HepG2 (cell line): ENCODE results near the gene MEMO1. TPM values are rescaled to one million over a fixed set of nuclear protein-coding genes. Genes with fewer than 3 reads are reported as not detected.

Experiments used
- ATAC-seq: fragments of 200-7000 bp; cut with Tn5 transposase; 3 replicates; pipeline ENCODE4 v1.9.1; 2020; ENCODE audit warnings: mild to moderate bottlenecking, moderate library complexity
- BruUV-seq: library from RNA; stranded (reverse); fragments of 400-500 nt; replicated peaks from 2 replicates; lab custom pipeline; 2021; lab: Mats Ljungman, UMichigan
- CTCF ChIA-PET: fragments of 300-600 bp; formaldehyde crosslinking; extraction: SDS; loops from one replicate; lab custom pipeline; 2021; ENCODE audit warnings: low total read pairs, inconsistent platforms, low intra/inter-chr PET ratio; lab: Yijun Ruan, JAX
- POLR2A ChIA-PET: fragments of 350-600 bp; sonication (Branson Sonifier 250); formaldehyde crosslinking; loops from one replicate; lab custom pipeline; 2020; ENCODE audit warnings: antibody characterized with exemption, inconsistent platforms; lab: Yijun Ruan, JAX
- DNase-seq: peaks from one replicate; pipeline ENCODE4 v3.0.0-alpha.2; 2015; ENCODE audit warnings: low spot score
- FAIRE-seq: peaks from 3 replicates; lab custom pipeline; 2011; peaks lifted over from hg19 to GRCh38; lab: Jason Lieb, UNC
- H2AFZ ChIP-seq: one replicate; pipeline ENCODE4 v1.6.1; 2011; ENCODE audit warnings: low read length, inconsistent platforms
- H3K27ac ChIP-seq: fragments of 300-600 bp; 3 replicates; pipeline ENCODE4 v1.8.0; 2011; ENCODE audit warnings: mixed run types, mild to moderate bottlenecking, mixed read lengths, low read length, inconsistent platforms; ENCODE audit not compliant: insufficient read depth; ENCODE audit errors: extremely low read length
- H3K27me3 ChIP-seq, 2 experiments: fragments of 200-600 bp in 1 of 2; 2 replicates in 1 of 2; 3 replicates in 1 of 2; pipeline versions ENCODE4 v1.6.0 to v1.8.0; 2011; ENCODE audit warnings: low read length in 2 of 2, mild to moderate bottlenecking in 2 of 2, moderate library complexity in 2 of 2, inconsistent platforms in 1 of 2; ENCODE audit not compliant: insufficient read depth in 2 of 2, control insufficient read depth in 1 of 2
- H3K36me3 ChIP-seq, 2 experiments: fragments of 200-600 bp in 1 of 2; replicated peaks in 1 of 2; 2 replicates in 1 of 2; 3 replicates in 1 of 2; pipeline versions ENCODE4 v1.5.1 to v1.8.0; 2011; ENCODE audit warnings: low read length in 2 of 2, inconsistent platforms in 1 of 2; ENCODE audit not compliant: insufficient read depth in 2 of 2, control insufficient read depth in 1 of 2
- H3K4me1 ChIP-seq: 2 replicates; pipeline ENCODE4 v1.5.1; 2012; ENCODE audit warnings: low read length, inconsistent platforms; ENCODE audit not compliant: insufficient read depth
- H3K4me2 ChIP-seq: 2 replicates; pipeline ENCODE4 v1.6.0; 2011; ENCODE audit warnings: low read depth, low read length, inconsistent platforms
- H3K4me3 ChIP-seq, 3 experiments: fragments of 200-600 bp in 1 of 3; sonication (generic), shearing (Covaris generic) in 1 of 3; replicated peaks in 1 of 3; 2 replicates each; pipeline ENCODE4 v1.5.1; 2011 to 2016; ENCODE audit warnings: low read length in 3 of 3, inconsistent platforms in 2 of 3, low read depth in 2 of 3, mild to moderate bottlenecking in 2 of 3, control low read depth in 1 of 3, mixed read lengths in 1 of 3; ENCODE audit not compliant: insufficient read depth in 1 of 3
- H3K79me2 ChIP-seq: one replicate; pipeline ENCODE4 v1.6.1; 2011; ENCODE audit warnings: low read length, inconsistent platforms; ENCODE audit not compliant: insufficient read depth
- H3K9ac ChIP-seq: 2 replicates; pipeline ENCODE4 v1.6.0; 2011; ENCODE audit warnings: mild to moderate bottlenecking, low read depth, low read length, inconsistent platforms; ENCODE audit not compliant: insufficient read depth
- H3K9me3 ChIP-seq: 2 replicates; pipeline ENCODE4 v1.5.1; 2012; ENCODE audit warnings: mild to moderate bottlenecking, low read length
- H4K20me1 ChIP-seq: 2 replicates; pipeline ENCODE4 v1.6.0; 2011; ENCODE audit warnings: inconsistent platforms, mild to moderate bottlenecking, low read length, moderate library complexity; ENCODE audit not compliant: insufficient read depth
- GABPA ChIP-seq, 2 experiments: IDR thresholded peaks; 2 replicates each; pipeline ENCODE4 v1.6.1; 2011 to 2016; ENCODE audit warnings: low read depth in 2 of 2, low read length in 1 of 2, missing biosample characterization in 1 of 2, missing genetic modification characterization in 1 of 2
- JUNB ChIP-seq: sonication (generic); formaldehyde crosslinking; IDR thresholded peaks from 2 replicates; pipeline ENCODE4 v1.8.0; 2022; ENCODE audit warnings: missing genetic modification reagents, mild to moderate bottlenecking, borderline replicate concordance
- NR3C1 ChIP-seq: sonication (generic); formaldehyde crosslinking; IDR thresholded peaks from 2 replicates; pipeline ENCODE4 v1.4.0; 2020; ENCODE audit warnings: missing genetic modification reagents
- RBM22 ChIP-seq: fragments of 200-400 bp; formaldehyde crosslinking; optimal IDR thresholded peaks from 2 replicates; pipeline ENCODE3; 2017; ENCODE audit warnings: mild to moderate bottlenecking, low read length, moderate library complexity
- STAG1 ChIP-seq: sonication (generic); formaldehyde crosslinking; IDR thresholded peaks from 2 replicates; pipeline ENCODE4 v1.4.0; 2020; ENCODE audit warnings: missing genetic modification reagents
- ZMYM2 ChIP-seq: sonication (generic); formaldehyde crosslinking; IDR thresholded peaks from 2 replicates; pipeline ENCODE4 v1.8.0; 2022; ENCODE audit warnings: mild to moderate bottlenecking, missing genetic modification reagents
- ZNF614 ChIP-seq: IDR thresholded peaks from 2 replicates; pipeline ENCODE4 v1.6.1; 2018; ENCODE audit warnings: missing biosample characterization, missing genetic modification reagents, inconsistent platforms, borderline replicate concordance
- WGBS: methylation state at CpG from one replicate; pipeline ENCODE4 v1.1.6; 2017; ENCODE audit warnings: low lambda C conversion rate; 5-methylcytosine and 5-hydroxymethylcytosine counted together
- in situ Hi-C: cut with HindIII; loops from 2 replicates; pipeline ENCODE4 v1.10.0; 2017; ENCODE audit warnings: low pct_unique_long_range_greater_than_20kb; ENCODE audit not compliant: extremely low pct_ligation_motif_present
- intact Hi-C: fragments of 100-400 bp; cut with micrococcal nuclease; formaldehyde crosslinking; loops from one replicate; pipeline ENCODE4 v1.10.0; 2022; ENCODE audit not compliant: unreplicated experiment
- polyA plus RNA-seq, 8 experiments: library from polyadenylated mRNA; depleted of rRNA in 3 of 8; stranded (reverse) in 7 of 8; unstranded in 1 of 8; fragments of >200 nt; fragmentation: Illumina TruSeq in 4 of 8; extraction: Trizol in 4 of 8; gene quantifications; 2 replicates each; pipeline versions ENCODE4 v1.2.1 to v1.2.3, GENCODE V29; 2011 to 2016; ENCODE audit warnings: low read depth in 4 of 8, missing spikeins in 1 of 8, mixed read lengths in 1 of 8; ENCODE audit not compliant: insufficient read depth in 1 of 8
- total RNA-seq, 5 experiments: library from RNA; depleted of rRNA; stranded (reverse); fragments of >200 nt; fragmentation: Illumina TruSeq; extraction: Trizol; gene quantifications; 2 replicates each; pipeline ENCODE4 v1.2.3, GENCODE V29; 2016; ENCODE audit warnings: low read depth in 1 of 5
- TF ChIP-seq, protein P1 (sequence below): sonication (generic); formaldehyde crosslinking; IDR thresholded peaks from 2 replicates; pipeline ENCODE4 v1.5.0; 2020; ENCODE audit warnings: mild to moderate bottlenecking, missing genetic modification reagents, moderate library complexity

Gene MEMO1
- total and polyA plus RNA-seq, 2 of the 13 experiments (the other 11 are each of a cell fraction or from before 2014, with no cell fraction given): 69.8 to 81.6 TPM

DNA sequence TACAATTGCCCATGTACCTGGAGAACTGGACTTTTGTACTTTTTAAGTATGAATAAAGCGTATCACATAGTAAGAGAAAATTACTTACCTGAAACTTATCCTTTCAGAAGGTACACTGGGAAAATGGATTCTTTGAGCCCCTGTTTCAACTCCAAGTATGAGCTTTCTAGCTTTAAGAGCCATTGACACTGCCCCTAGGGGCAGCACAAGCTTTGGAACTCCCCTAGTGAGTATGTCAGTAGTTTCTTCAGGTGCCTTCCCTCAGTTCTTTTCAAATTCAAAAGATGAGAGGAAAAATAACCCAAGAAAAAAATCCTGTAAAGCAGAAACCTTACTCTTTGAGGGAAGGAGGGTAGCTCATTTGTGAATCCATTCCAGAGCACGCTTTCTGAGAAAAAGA lies 124.1 kb downstream of the MEMO1 start:
- FAIRE-seq (no peak), DNase-seq (peak; percentile 50), ATAC-seq (peak; percentile 97)
- Histone ChIP-seq H4K20me1 (no peaks in the 10 kb centered on the region), H3K36me3 (peaks cover 5 to 14% of the 10 kb centered on the region in 2 experiments), H3K79me2 (no peaks in the 10 kb centered on the region), H3K9me3 (no peaks in the 10 kb centered on the region), H3K27me3 (no peaks in the 10 kb centered on the region), H3K27ac (no peak overlapping the region), H3K4me2 (no peak overlapping the region), H3K4me3 (no peak overlapping the region), H3K9ac (no peak overlapping the region), H2AFZ (no peak overlapping the region), H3K4me1 (no peaks in the 10 kb centered on the region)
- TF ChIP-seq JUNB: no peak
- TF ChIP-seq GABPA (IDR thresholded peaks at IDR 0.05; ENCODE audit: low read depth, low read length): no peak
- no peak for TF ChIP-seq GABPA (CRISPR knock-in tag; IDR thresholded peaks at IDR 0.05; ENCODE audit: low read depth)
- peak; percentile 42 for TF ChIP-seq RBM22
- no peak for TF ChIP-seq ZMYM2 (CRISPR knock-in tag)
- TF ChIP-seq NR3C1 (CRISPR knock-in tag): no peak
- peak; percentile 72 for TF ChIP-seq STAG1 (CRISPR knock-in tag)
- TF ChIP-seq ZNF614 (CRISPR knock-in tag): no peak
- TF ChIP-seq, protein P1, sequence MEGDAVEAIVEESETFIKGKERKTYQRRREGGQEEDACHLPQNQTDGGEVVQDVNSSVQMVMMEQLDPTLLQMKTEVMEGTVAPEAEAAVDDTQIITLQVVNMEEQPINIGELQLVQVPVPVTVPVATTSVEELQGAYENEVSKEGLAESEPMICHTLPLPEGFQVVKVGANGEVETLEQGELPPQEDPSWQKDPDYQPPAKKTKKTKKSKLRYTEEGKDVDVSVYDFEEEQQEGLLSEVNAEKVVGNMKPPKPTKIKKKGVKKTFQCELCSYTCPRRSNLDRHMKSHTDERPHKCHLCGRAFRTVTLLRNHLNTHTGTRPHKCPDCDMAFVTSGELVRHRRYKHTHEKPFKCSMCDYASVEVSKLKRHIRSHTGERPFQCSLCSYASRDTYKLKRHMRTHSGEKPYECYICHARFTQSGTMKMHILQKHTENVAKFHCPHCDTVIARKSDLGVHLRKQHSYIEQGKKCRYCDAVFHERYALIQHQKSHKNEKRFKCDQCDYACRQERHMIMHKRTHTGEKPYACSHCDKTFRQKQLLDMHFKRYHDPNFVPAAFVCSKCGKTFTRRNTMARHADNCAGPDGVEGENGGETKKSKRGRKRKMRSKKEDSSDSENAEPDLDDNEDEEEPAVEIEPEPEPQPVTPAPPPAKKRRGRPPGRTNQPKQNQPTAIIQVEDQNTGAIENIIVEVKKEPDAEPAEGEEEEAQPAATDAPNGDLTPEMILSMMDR (CRISPR knock-in tag): peak; percentile 49
- intact Hi-C loops: loop anchor here (1.0 kb wide), 1 partner anchor 249 kb away; no protein-coding TSS in a partner anchor
- POLR2A ChIA-PET: interaction anchor here (1.0 to 1.5 kb wide), 2 partner anchors 176 to 279 kb away, joined by 3 to 6 read pairs; partner anchors contain the start of genes SLC30A6 and SPAST
- in situ Hi-C loops: no loop called here
- CTCF ChIA-PET: no interaction called here
- 96% methylated on average over 2 of the region's 2 CpGs for WGBS
- BruUV-seq: no TSS peak
